Psoas muscle (tissue), 8 donors: ENCODE measurements around the gene FBXW4. TPM values are rescaled to one million over a fixed set of nuclear protein-coding genes. Genes with fewer than 3 reads are reported as not detected.

Experiments
- ATAC-seq, 4 donors: fragments of 200-7000 bp; cut with Tn5 transposase; one replicate each; pipeline ENCODE4 v1.9.1; 2020; ENCODE audit warnings: moderate library complexity in 3 of 4, mild to moderate bottlenecking in 2 of 4
- DNase-seq, 2 donors: peaks; one replicate each; pipeline ENCODE4 v3.0.0-alpha.2; 2020
- H3K27ac ChIP-seq: fragments of 200-600 bp; one replicate; pipeline ENCODE4 v1.8.0; 2022
- H3K27me3 ChIP-seq, 3 donors: fragments of 200-600 bp in 1 of 3; one replicate each; pipeline versions ENCODE4 v1.6.1 to v1.8.0; 2013 to 2022; ENCODE audit warnings: low read length in 2 of 3, mild to moderate bottlenecking in 2 of 3, moderate library complexity in 1 of 3; ENCODE audit not compliant: insufficient read depth in 3 of 3
- H3K36me3 ChIP-seq, 2 donors: fragments of 200-600 bp in 1 of 2; one replicate each; pipeline versions ENCODE4 v1.6.1 to v1.8.0; 2013 to 2022; ENCODE audit warnings: low read depth in 1 of 2, mild to moderate bottlenecking in 1 of 2, moderate library complexity in 1 of 2; ENCODE audit not compliant: insufficient read depth in 1 of 2
- H3K4me1 ChIP-seq: fragments of 200-600 bp; one replicate; pipeline ENCODE4 v1.8.0; 2022
- H3K4me3 ChIP-seq: fragments of 200-600 bp; one replicate; pipeline ENCODE4 v1.8.0; 2022; ENCODE audit warnings: mild to moderate bottlenecking
- H3K9me3 ChIP-seq: fragments of 200-600 bp; one replicate; pipeline ENCODE4 v1.8.0; 2022
- CTCF ChIP-seq: fragments of 200-600 bp; IDR thresholded peaks from one replicate; pipeline ENCODE4 v1.8.0; 2022; ENCODE audit warnings: antibody characterized with exemption
- WGBS, 3 donors: extraction: QIAGEN DNeasy Blood & Tissue Kit; methylation state at CpG; one replicate each; pipeline versions ENCODE4 v1.1.6 to v1.1.7; 2013; 5-methylcytosine and 5-hydroxymethylcytosine counted together
- intact Hi-C, 2 donors: fragments of 100-400 bp; cut with DNase I; formaldehyde crosslinking; loops; one replicate each; pipeline versions ENCODE4 v1.11.0 to v1.14.2; 2022
- long read RNA-seq, 2 donors: library from polyadenylated mRNA; unstranded; transcript quantifications; one replicate each; pipeline ENCODE4 v2.0.0, GENCODE V29; 2021
- polyA plus RNA-seq, 3 donors: library from polyadenylated mRNA; stranded (reverse); fragments of 200-250 nt; gene quantifications; one replicate each; pipeline ENCODE4 v1.2.3, GENCODE V29; 2013
- total RNA-seq, 4 donors: library from RNA; stranded (reverse); fragmentation: NEBNext Ultra II Directional in 2 of 4; extraction: Animal tissue kit (Norgen Biotek cat#: 25700) in 2 of 4; gene quantifications; one replicate each; pipeline versions ENCODE4 v1.2.1 to v1.2.4, GENCODE V29; 2021 to 2023
- donor health status: healthy with polysubstance abuse.
- donor health status: DM: no; HTN: no; CAD: no; lungs with moderate emphysema.
- donor health status: Bipolar disorder and iron deficiency.
- donor health status: healthy.
- donor health status: DM: yes; HTN: yes; CAD: no.
- donor health status: DM: no; HTN: no; CAD: no.
- donor health status: DM: no; HTN: no; CAD: no.
- donor health status: DM: yes; HTN: yes; CAD: no.

Gene FBXW4
- 100 to 1,000 TPM in 1 of 4 donors, 10 to 100 TPM in 3; 69.0 to 100 (median 84.7) TPM for total RNA-seq
- polyA plus RNA-seq, result 10 to 100 TPM; 15.5 to 48.3 (median 39.3) TPM
- long read RNA-seq, donor 1, transcript FBXW4-201 (9 exons, 2,483 nt), result major isoform, 35 of 45 reads
- long read RNA-seq, donor 1, partial matches to known transcripts, result 7 of 45 reads
- long read RNA-seq, donor 1, other reads (novel, unspliced or antisense), result 3 of 45 reads
- long read RNA-seq, donor 2, transcript FBXW4-201 (9 exons, 2,483 nt), result major isoform, 32 of 44 reads
- long read RNA-seq, donor 2, partial matches to known transcripts, result 7 of 44 reads
- long read RNA-seq, donor 2, other reads (novel, unspliced or antisense), result 4 of 44 reads

- Histone ChIP-seq H3K27ac (peak within 1 kb of the TSS; percentile 90), H3K36me3 (no peaks in the 10 kb centered on the region), H3K4me1 (peaks cover 21% of the 10 kb centered on the region), H3K27me3 (no peaks in the 10 kb centered on the region), H3K4me3 (peak within 1 kb of the TSS; percentile 83), H3K9me3 (no peaks in the 10 kb centered on the region)
- 3 to 4% (median 3%) methylated on average over 47 to 70 of the region's 70 CpGs for whole genome bisulfite sequencing, 3 donors
- no peak for TF ChIP-seq CTCF
- ATAC-seq (peak; percentile 75 to 85 (median 83)), DNase-seq (peak; percentile 60 to 75)
- intact Hi-C loops, result no loop called here
Measured at GRCh38 chr10:101694674-101695403, at the start of gene FBXW4. FBXW4 (minus strand) TSS chr10:101695170; CDS start chr10:101695105, 65 bp downstream.

- ATAC-seq, result no peak
- H3K27me3 ChIP-seq, result peaks cover 0 to 4% (median 0%) of the 10 kb centered on the region in 3 donors
- 70 to 71% (median 71%) methylated on average over 3 of the region's 3 CpGs for WGBS, 3 donors
- no peak for TF ChIP-seq CTCF
- intact Hi-C loops, result no loop called here
- H3K27ac ChIP-seq, result no peak overlapping the region
- no peaks in the 10 kb centered on the region for H3K9me3 ChIP-seq
- DNase-seq, result no peak
- no peaks in the 10 kb centered on the region for H3K36me3 ChIP-seq
- no peak overlapping the region for H3K4me3 ChIP-seq
- H3K4me1 ChIP-seq, result no peaks in the 10 kb centered on the region
Measured at GRCh38 chr10:101744267-101744666, 49.3 kb upstream of the FBXW4 start.

- Histone ChIP-seq H3K27ac (no peak overlapping the region), H3K27me3 (peaks cover 0 to 4% (median 0%) of the 10 kb centered on the region in 3 donors), H3K4me1 (no peaks in the 10 kb centered on the region), H3K36me3 (no peaks in the 10 kb centered on the region), H3K4me3 (no peak overlapping the region), H3K9me3 (no peaks in the 10 kb centered on the region)
- TF ChIP-seq CTCF, result no peak
- ATAC-seq (no peak), DNase-seq (no peak)
- WGBS, 3 donors, result 48 to 50% (median 49%) methylated on average over 2 of the region's 2 CpGs
- intact Hi-C loops, result no loop called here
Measured at GRCh38 chr10:101741938-101742337, 47.0 kb upstream of the FBXW4 start.

- no peaks in the 10 kb centered on the region for H3K4me1 ChIP-seq
- H3K4me3 ChIP-seq, result no peak overlapping the region
- intact Hi-C loops, result no loop called here
- no peak for TF ChIP-seq CTCF
- H3K36me3 ChIP-seq, result no peaks in the 10 kb centered on the region
- peaks cover 0 to 5% (median 4%) of the 10 kb centered on the region in 3 donors for H3K27me3 ChIP-seq
- H3K27ac ChIP-seq, result no peak overlapping the region
- H3K9me3 ChIP-seq, result no peaks in the 10 kb centered on the region
- WGBS, 3 donors, result 67 to 79% (median 67%) methylated on average over 3 of the region's 3 CpGs
- ATAC-seq (no peak), DNase-seq (no peak)
Measured at GRCh38 chr10:101736666-101737065, 41.7 kb upstream of the FBXW4 start.
